ENCODE measurements around the gene MACROD2.
A peak's percentile ranks its signal among the peaks of the same experiment; 100 is the strongest.

MACROD2 gene

DNA sequence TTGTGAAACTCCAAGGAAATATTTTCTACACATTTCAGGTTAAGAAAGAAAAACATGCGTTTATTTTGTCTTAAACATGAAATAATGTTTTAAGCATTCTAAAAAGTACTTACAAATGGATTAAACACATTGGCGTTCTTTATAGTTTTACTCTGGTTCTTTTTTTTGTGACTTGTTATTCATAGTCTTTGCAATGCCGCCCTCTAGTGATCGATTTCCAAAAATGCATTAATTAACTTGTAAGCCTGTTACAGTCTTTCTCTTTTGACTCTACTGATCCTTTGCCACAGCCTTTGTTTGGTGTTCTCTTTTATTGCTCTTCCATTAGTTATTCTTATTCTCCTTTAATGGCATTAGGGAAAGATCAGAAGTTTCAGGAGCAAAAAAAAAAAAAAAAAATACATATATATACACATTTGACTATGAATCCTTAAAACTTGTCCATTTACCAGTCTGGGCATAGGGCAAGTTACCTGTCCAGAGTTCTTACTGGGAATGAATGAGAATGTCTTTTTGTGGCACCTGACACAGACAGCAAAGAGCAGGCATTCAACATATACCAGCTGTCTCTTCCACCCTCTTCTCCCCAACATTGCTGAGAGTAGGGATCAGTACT, 59.9 kb downstream of the MACROD2 start:
- Histone ChIP-seq H3K9me3 (ENCODE audit: insufficient read depth, low read length) (no peaks in the 10 kb centered on the region), H3K4me1 (ENCODE audit: insufficient read depth, insufficient read length) (no peaks in the 10 kb centered on the region), H3K36me3 (ENCODE audit: insufficient read depth, insufficient read length, low read length) (no peaks in the 10 kb centered on the region), H3K27me3 (ENCODE audit: insufficient read depth, insufficient read length) (no peaks in the 10 kb centered on the region), H3K4me3 (ENCODE audit: insufficient read length, low read depth) (no peak overlapping the region), H3K9ac (ENCODE audit: insufficient read length, low read depth) (no peak overlapping the region)
- peak; percentile 55 for DNase-seq (ENCODE audit: low read depth, low spot score)
- TF ChIP-seq YY1 (IDR thresholded peaks at IDR 0.05; ENCODE audit: insufficient read depth, insufficient read length): no peak
- TF ChIP-seq SUZ12 (IDR thresholded peaks at IDR 0.05; ENCODE audit: extremely low read depth, insufficient read depth, insufficient read length): no peak
- no peak for TF ChIP-seq ZNF274 (IDR thresholded peaks at IDR 0.05; ENCODE audit: low read depth, low read length)

DNA sequence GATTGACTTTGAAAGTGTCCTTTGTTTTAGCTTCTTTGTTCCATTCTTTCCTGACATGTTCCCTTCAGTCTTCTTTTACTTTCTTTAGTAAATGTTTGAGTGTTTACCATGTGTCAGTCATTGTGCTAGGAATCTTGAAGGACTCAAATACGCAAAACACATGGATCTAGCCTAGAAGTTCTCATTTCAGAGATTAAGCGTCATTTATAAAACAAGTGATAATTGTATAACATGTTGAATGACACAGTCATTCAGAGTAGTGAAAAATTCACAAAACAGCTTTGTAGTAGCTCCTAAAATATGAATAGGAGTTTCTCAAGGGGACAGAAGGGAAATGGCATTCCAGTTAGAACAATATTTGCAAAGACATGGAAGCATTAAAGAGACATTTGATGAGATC, 66.9 kb downstream of the MACROD2 start:
- Histone ChIP-seq H3K36me3 (ENCODE audit: insufficient read depth, insufficient read length, low read length) (no peaks in the 10 kb centered on the region), H3K9me3 (ENCODE audit: insufficient read depth, low read length) (no peaks in the 10 kb centered on the region), H3K27me3 (ENCODE audit: insufficient read depth, insufficient read length) (no peaks in the 10 kb centered on the region), H3K4me3 (ENCODE audit: insufficient read length, low read depth) (no peak overlapping the region), H3K4me1 (ENCODE audit: insufficient read depth, insufficient read length) (no peaks in the 10 kb centered on the region), H3K9ac (ENCODE audit: insufficient read length, low read depth) (no peak overlapping the region)
- no peak for DNase-seq (ENCODE audit: low read depth, low spot score)
- TF ChIP-seq ZNF274 (IDR thresholded peaks at IDR 0.05; ENCODE audit: low read depth, low read length) (no peak), SUZ12 (IDR thresholded peaks at IDR 0.05; ENCODE audit: extremely low read depth, insufficient read depth, insufficient read length) (no peak), YY1 (IDR thresholded peaks at IDR 0.05; ENCODE audit: insufficient read depth, insufficient read length) (no peak)

DNA sequence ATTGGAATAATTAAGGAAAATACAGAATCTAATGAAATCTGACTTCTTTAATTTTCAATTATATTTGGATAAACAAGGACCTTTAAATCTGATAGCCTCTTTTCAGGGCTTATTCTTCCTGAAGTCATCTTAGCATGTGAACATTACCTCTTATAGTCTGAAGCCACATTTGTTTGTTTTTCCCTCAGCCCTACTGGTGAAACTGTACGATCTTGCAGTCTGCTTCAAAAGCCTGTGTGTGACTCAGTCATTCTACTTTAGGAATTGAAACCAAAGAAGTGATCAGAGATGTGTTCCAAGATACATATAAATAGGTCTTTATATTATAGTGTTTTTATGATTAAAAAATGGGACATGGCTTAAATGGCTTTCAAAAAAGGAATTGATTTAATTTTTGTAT, 67.5 kb downstream of the MACROD2 start:
- H3K4me3 ChIP-seq (ENCODE audit: insufficient read length, low read depth): no peak overlapping the region
- no peak for DNase-seq (ENCODE audit: low read depth, low spot score)
- H3K36me3 ChIP-seq (ENCODE audit: insufficient read depth, insufficient read length, low read length): no peaks in the 10 kb centered on the region
- no peaks in the 10 kb centered on the region for H3K9me3 ChIP-seq (ENCODE audit: insufficient read depth, low read length)
- TF ChIP-seq YY1 (IDR thresholded peaks at IDR 0.05; ENCODE audit: insufficient read depth, insufficient read length) (no peak), SUZ12 (IDR thresholded peaks at IDR 0.05; ENCODE audit: extremely low read depth, insufficient read depth, insufficient read length) (no peak), ZNF274 (IDR thresholded peaks at IDR 0.05; ENCODE audit: low read depth, low read length) (no peak)
- H3K4me1 ChIP-seq (ENCODE audit: insufficient read depth, insufficient read length): no peaks in the 10 kb centered on the region
- no peak overlapping the region for H3K9ac ChIP-seq (ENCODE audit: insufficient read length, low read depth)
- no peaks in the 10 kb centered on the region for H3K27me3 ChIP-seq (ENCODE audit: insufficient read depth, insufficient read length)

DNA sequence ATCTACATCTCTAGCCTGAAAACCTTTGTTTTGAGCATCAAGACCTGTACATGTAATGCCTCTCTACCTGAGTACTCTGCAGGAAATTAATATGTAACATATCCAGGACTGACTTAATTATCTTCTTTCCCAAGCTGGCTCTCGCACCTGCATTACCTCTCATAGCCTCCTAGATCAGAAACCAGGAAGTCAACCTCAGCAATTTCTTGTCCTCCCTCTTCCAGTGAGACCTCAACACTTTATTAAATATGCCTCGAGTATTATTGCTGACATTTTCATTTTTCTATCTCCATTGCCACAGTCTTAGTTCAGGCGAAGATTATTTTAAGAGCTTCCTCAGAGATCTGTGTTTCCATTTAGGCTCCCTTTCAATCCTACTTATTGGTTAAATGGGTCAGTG, 69.0 kb downstream of the MACROD2 start:
- H3K4me3 ChIP-seq (ENCODE audit: insufficient read length, low read depth): no peak overlapping the region
- no peaks in the 10 kb centered on the region for H3K4me1 ChIP-seq (ENCODE audit: insufficient read depth, insufficient read length)
- H3K9me3 ChIP-seq (ENCODE audit: insufficient read depth, low read length): no peaks in the 10 kb centered on the region
- TF ChIP-seq SUZ12 (IDR thresholded peaks at IDR 0.05; ENCODE audit: extremely low read depth, insufficient read depth, insufficient read length): no peak
- TF ChIP-seq YY1 (IDR thresholded peaks at IDR 0.05; ENCODE audit: insufficient read depth, insufficient read length): no peak
- TF ChIP-seq ZNF274 (IDR thresholded peaks at IDR 0.05; ENCODE audit: low read depth, low read length): no peak
- H3K27me3 ChIP-seq (ENCODE audit: insufficient read depth, insufficient read length): no peaks in the 10 kb centered on the region
- no peak for DNase-seq (ENCODE audit: low read depth, low spot score)
- no peak overlapping the region for H3K9ac ChIP-seq (ENCODE audit: insufficient read length, low read depth)
- H3K36me3 ChIP-seq (ENCODE audit: insufficient read depth, insufficient read length, low read length): no peaks in the 10 kb centered on the region

DNA sequence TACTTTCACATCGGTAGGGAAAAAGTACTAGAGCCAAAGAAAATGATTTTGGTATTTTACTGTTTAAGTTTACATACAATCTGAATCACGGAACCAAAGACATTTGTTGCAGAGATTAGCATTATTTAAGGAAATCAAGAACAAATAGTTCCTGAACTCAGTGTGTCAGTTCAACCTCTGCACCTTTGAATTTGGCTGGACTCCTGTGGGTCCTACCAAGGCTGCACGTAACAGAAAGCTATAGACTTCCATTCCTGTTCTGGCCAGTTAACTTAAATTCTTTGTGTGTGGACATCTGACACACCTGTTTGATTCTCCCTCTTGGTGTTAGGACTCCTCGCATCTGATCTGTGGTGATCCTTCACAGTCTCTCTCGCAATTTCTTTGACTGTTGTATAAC, 69.6 kb downstream of the MACROD2 start:
- TF ChIP-seq YY1 (IDR thresholded peaks at IDR 0.05; ENCODE audit: insufficient read depth, insufficient read length) (no peak), SUZ12 (IDR thresholded peaks at IDR 0.05; ENCODE audit: extremely low read depth, insufficient read depth, insufficient read length) (no peak), ZNF274 (IDR thresholded peaks at IDR 0.05; ENCODE audit: low read depth, low read length) (no peak)
- no peaks in the 10 kb centered on the region for H3K9me3 ChIP-seq (ENCODE audit: insufficient read depth, low read length)

DNA sequence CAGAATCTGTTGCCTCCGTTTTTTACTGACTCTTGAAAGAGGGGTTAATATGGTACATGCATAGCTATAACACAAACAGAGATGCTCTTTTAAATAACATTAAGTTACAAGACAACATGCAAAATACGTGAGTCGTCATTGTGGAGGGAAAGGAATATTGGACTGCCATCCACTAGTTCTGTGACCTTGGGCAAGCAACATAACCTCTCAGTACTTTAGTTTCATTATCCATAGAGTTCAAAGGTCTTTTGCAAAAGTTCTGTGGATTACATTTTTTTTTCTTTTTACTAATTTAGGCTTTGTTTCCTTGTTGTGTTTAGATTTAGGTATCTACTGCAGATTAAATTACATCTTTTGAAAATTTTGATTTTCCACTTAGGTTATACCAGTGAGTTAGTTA, 70.5 kb downstream of the MACROD2 start:
- H3K36me3 ChIP-seq (ENCODE audit: insufficient read depth, insufficient read length, low read length): no peaks in the 10 kb centered on the region
- no peak for DNase-seq (ENCODE audit: low read depth, low spot score)
- no peak overlapping the region for H3K9ac ChIP-seq (ENCODE audit: insufficient read length, low read depth)
- no peak overlapping the region for H3K4me3 ChIP-seq (ENCODE audit: insufficient read length, low read depth)
- no peaks in the 10 kb centered on the region for H3K9me3 ChIP-seq (ENCODE audit: insufficient read depth, low read length)
- TF ChIP-seq YY1 (IDR thresholded peaks at IDR 0.05; ENCODE audit: insufficient read depth, insufficient read length) (no peak), ZNF274 (IDR thresholded peaks at IDR 0.05; ENCODE audit: low read depth, low read length) (no peak), SUZ12 (IDR thresholded peaks at IDR 0.05; ENCODE audit: extremely low read depth, insufficient read depth, insufficient read length) (no peak)
- H3K27me3 ChIP-seq (ENCODE audit: insufficient read depth, insufficient read length): no peaks in the 10 kb centered on the region
- H3K4me1 ChIP-seq (ENCODE audit: insufficient read depth, insufficient read length): no peaks in the 10 kb centered on the region

More for the DNA sequence above, 69.6 kb downstream of the MACROD2 start:
- H3K27me3 ChIP-seq (ENCODE audit: insufficient read depth, insufficient read length): no peaks in the 10 kb centered on the region
- H3K9ac ChIP-seq (ENCODE audit: insufficient read length, low read depth): no peak overlapping the region
- H3K4me3 ChIP-seq (ENCODE audit: insufficient read length, low read depth): no peak overlapping the region
- no peak for DNase-seq (ENCODE audit: low read depth, low spot score)
- no peaks in the 10 kb centered on the region for H3K4me1 ChIP-seq (ENCODE audit: insufficient read depth, insufficient read length)
- H3K36me3 ChIP-seq (ENCODE audit: insufficient read depth, insufficient read length, low read length): no peaks in the 10 kb centered on the region

DNA sequence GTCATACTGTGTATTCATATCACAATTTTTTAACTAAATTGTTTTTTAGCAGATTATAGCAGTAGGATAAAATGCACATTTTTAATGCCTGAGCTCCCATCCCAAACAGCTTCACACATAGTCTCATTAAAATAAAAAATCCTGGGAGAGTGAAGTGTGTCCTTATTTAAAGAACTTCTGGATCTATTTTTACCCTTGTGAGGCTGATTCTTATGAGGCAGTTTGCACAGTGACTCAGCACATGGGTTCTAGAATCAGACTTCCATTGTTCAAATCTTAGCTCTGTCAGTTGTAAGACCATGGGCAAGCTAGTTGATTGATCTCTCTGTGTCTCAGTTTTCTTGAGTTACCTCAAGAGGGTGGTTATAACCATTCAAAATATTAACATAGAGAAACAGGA, 72.3 kb downstream of the MACROD2 start:
- H3K4me1 ChIP-seq (ENCODE audit: insufficient read depth, insufficient read length): no peaks in the 10 kb centered on the region
- no peak overlapping the region for H3K9ac ChIP-seq (ENCODE audit: insufficient read length, low read depth)
- no peaks in the 10 kb centered on the region for H3K9me3 ChIP-seq (ENCODE audit: insufficient read depth, low read length)
- H3K4me3 ChIP-seq (ENCODE audit: insufficient read length, low read depth): no peak overlapping the region
- TF ChIP-seq YY1 (IDR thresholded peaks at IDR 0.05; ENCODE audit: insufficient read depth, insufficient read length): no peak
- no peak for TF ChIP-seq ZNF274 (IDR thresholded peaks at IDR 0.05; ENCODE audit: low read depth, low read length)
- no peak for TF ChIP-seq SUZ12 (IDR thresholded peaks at IDR 0.05; ENCODE audit: extremely low read depth, insufficient read depth, insufficient read length)
- no peak for DNase-seq (ENCODE audit: low read depth, low spot score)
- no peaks in the 10 kb centered on the region for H3K36me3 ChIP-seq (ENCODE audit: insufficient read depth, insufficient read length, low read length)
- H3K27me3 ChIP-seq (ENCODE audit: insufficient read depth, insufficient read length): no peaks in the 10 kb centered on the region
